Stimulated activated CD4-positive, alpha-beta T cell treated with anti-CD3 and anti-CD28 coated beads, TNF-alpha, amount 100 ng/mL, for 4 hours (primary cell): ENCODE data around the gene TLL1.

Source experiments
- DNase-seq, 3 experiments: peaks; one replicate each; pipeline ENCODE4 v3.0.0-alpha.2; 2020; ENCODE audit warnings: low read depth in 3 of 3

TLL1 gene

GRCh38 chr4:166146806-166147540 lies 273.9 kb downstream of the TLL1 start:
- DNase-seq, result no peak
